ENCODE measurements around the gene TNFAIP8L1.

The TNFAIP8L1 gene

DNA sequence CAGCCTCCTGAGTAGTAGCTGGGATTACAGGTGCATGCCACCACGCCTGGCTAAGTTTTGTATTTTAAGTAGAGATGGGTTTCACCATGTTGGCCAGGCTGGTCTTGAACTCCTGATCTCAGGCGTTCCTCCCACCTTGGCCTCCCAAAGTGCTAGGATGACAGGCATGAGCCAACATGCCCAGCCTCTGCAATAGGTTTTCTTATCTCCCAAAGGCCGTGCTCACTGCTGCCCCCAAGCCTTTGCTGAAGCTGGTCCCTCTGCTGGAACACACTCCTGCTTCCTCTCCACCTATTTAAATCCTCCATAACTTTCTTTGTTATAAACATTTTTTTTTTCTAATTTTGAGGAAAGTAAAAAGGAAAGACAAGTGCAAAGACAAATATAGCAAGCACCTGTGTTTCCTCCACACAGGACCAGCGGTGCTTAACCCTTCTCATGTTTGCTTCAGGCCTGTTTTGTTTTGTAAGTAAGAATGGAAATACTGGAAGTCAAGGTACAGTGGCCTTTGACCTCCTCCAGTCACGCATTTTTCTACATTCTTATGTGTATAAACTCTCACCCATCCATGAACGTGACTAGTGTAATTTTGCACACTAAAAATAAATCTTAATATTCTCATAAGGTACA, 14.5 kb upstream of the TNFAIP8L1 start:
- TF ChIP-seq TAF1 (IDR thresholded peaks at IDR 0.05; ENCODE audit: low read depth, low read length) (no peak), POLR2A (IDR thresholded peaks at IDR 0.05; ENCODE audit: low read depth, low read length) (no peak), PAX5 (IDR thresholded peaks at IDR 0.05; ENCODE audit: insufficient read depth, low read length, severe bottlenecking) (no peak), SPI1 (IDR thresholded peaks at IDR 0.05; ENCODE audit: low read depth, low read length) (no peak), POU2F2 (IDR thresholded peaks at IDR 0.05; ENCODE audit: low read depth, low read length) (no peak), POLR2AphosphoS5 (IDR thresholded peaks at IDR 0.05; ENCODE audit: low read depth, low read length) (no peak)
- FAIRE-seq (no peak), DNase-seq (ENCODE audit: insufficient read length, low spot score) (no peak)

DNA sequence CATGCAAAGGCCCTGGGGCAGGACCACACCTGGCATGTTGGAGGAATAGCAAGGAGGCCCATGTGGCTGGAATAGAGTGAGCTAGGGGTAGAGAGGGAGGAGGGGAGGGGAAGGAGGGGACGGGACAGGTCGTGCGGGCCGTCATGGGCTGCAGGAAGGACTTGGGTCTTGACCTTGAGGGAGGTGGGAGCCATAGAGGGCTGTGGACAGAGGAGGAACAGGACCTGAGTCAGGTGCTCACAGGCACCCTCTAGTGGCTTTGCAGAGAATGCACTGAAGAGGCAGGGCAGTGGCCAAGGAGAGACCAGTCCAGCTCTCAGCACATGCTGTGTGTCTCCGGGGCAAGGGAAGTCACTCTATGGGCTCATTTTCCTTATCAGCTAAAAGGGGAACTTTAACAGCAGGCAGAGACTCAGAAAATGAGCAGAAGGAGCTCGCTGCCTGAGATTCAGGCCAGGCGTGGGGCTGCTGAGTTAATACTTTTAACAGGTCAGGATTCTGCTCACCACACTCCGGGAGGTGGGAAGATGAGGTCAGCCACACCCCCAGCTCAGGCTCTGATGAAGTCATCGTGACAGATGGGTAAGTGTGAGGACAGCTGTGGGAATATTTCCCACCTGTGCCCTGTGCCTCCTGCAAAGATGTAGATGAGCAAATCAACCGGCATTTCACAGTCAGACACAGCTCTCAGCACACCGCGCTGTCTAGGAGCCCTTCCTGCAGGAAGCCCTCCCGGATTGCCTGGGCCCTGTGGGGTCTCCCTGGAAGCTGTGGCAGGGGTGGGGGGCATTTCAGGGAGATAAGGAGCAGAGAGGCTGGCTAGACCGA, 6.0 kb upstream of the TNFAIP8L1 start:
- TF ChIP-seq POU2F2 (IDR thresholded peaks at IDR 0.05; ENCODE audit: low read depth, low read length) (no peak), POLR2AphosphoS5 (IDR thresholded peaks at IDR 0.05; ENCODE audit: low read depth, low read length) (no peak), SPI1 (IDR thresholded peaks at IDR 0.05; ENCODE audit: low read depth, low read length) (no peak), TAF1 (IDR thresholded peaks at IDR 0.05; ENCODE audit: low read depth, low read length) (no peak), POLR2A (IDR thresholded peaks at IDR 0.05; ENCODE audit: low read depth, low read length) (no peak), PAX5 (IDR thresholded peaks at IDR 0.05; ENCODE audit: insufficient read depth, low read length, severe bottlenecking) (no peak)
- no peak for DNase-seq (ENCODE audit: insufficient read length, low spot score)
- FAIRE-seq = peak; percentile 63

DNA sequence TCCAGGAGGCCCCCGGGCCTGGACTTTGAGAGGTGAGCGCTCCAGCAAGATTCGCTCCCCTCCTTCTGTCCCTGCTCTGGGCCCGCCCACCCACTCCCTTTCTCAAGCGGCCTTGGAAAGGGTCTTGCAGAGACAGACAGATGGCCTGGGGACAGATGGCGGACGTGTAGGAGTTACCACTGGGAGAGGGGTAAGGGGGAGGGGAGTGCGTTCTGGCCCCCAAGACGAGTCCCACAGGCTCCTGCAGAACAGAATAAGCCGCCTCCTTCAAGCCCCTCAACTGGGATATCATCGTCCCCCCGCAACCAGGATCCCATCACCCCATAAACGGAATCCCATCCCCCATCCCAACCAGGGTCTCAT, 3.6 kb upstream of the TNFAIP8L1 start:
- no peak for TF ChIP-seq TAF1 (IDR thresholded peaks at IDR 0.05; ENCODE audit: low read depth, low read length)
- no peak for TF ChIP-seq POLR2AphosphoS5 (IDR thresholded peaks at IDR 0.05; ENCODE audit: low read depth, low read length)
- no peak for TF ChIP-seq PAX5 (IDR thresholded peaks at IDR 0.05; ENCODE audit: insufficient read depth, low read length, severe bottlenecking)
- no peak for TF ChIP-seq POLR2A (IDR thresholded peaks at IDR 0.05; ENCODE audit: low read depth, low read length)
- TF ChIP-seq SPI1 (IDR thresholded peaks at IDR 0.05; ENCODE audit: low read depth, low read length) = no peak
- no peak for TF ChIP-seq POU2F2 (IDR thresholded peaks at IDR 0.05; ENCODE audit: low read depth, low read length)
- no peak for FAIRE-seq
- DNase-seq (ENCODE audit: insufficient read length, low spot score) = no peak

DNA sequence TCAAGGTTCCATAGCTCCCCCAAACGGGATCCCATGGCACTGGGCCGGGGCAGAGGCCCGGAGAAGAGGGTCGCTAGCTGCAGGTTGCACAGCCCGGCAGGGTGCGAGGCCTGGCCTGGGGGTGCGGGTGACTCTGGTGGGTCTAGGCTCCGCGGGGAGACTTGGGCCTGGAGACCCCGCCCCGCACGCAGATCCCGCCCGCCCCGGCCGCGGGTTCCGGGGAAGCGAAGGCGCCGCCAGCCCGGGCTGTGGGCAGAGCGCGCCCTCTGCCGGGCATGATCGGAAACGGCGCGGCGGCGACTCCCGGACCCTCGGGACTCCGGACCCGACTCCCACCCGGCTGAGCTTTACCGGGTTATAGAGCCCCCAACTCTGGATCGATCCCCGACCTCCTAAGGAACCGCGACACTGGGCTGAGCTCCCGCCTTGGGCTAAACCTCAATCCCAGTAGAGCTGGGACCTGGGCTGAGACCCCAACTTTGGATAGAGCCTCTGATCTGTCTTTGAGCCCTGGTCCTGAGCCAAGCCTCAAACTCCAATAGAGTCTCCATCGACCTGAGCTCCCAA, 3.1 kb upstream of the TNFAIP8L1 start:
- DNase-seq (ENCODE audit: insufficient read length, low spot score) = peak; percentile 81
- no peak for TF ChIP-seq POLR2A (IDR thresholded peaks at IDR 0.05; ENCODE audit: low read depth, low read length)
- TF ChIP-seq PAX5 (IDR thresholded peaks at IDR 0.05; ENCODE audit: insufficient read depth, low read length, severe bottlenecking) = no peak
- no peak for TF ChIP-seq TAF1 (IDR thresholded peaks at IDR 0.05; ENCODE audit: low read depth, low read length)
- TF ChIP-seq SPI1 (IDR thresholded peaks at IDR 0.05; ENCODE audit: low read depth, low read length) = no peak
- TF ChIP-seq POLR2AphosphoS5 (IDR thresholded peaks at IDR 0.05; ENCODE audit: low read depth, low read length) = no peak
- TF ChIP-seq POU2F2 (IDR thresholded peaks at IDR 0.05; ENCODE audit: low read depth, low read length) = no peak
- FAIRE-seq = peak; percentile 66

DNA sequence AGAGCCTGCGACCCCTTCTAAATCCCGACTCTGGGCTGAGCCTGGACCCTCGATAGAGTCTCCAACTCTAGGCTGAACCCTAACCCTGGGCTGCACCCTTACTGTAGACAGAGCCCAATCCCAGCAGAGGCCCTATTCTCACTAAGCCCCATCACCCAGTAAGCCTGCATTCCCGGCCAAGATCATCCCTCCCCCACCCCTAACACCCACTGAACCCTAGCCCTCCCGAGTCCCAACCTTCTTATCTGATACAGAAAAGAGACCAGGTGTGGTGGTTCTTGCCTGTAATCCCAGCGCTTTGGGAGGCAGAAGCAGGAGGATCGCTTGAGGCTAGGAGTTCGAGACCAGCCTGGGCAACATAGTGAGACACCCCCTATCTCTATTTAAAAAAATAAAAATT, 2.6 kb upstream of the TNFAIP8L1 start:
- FAIRE-seq (no peak), DNase-seq (ENCODE audit: insufficient read length, low spot score) (no peak)
- TF ChIP-seq SPI1 (IDR thresholded peaks at IDR 0.05; ENCODE audit: low read depth, low read length) (no peak), POU2F2 (IDR thresholded peaks at IDR 0.05; ENCODE audit: low read depth, low read length) (no peak)

DNA sequence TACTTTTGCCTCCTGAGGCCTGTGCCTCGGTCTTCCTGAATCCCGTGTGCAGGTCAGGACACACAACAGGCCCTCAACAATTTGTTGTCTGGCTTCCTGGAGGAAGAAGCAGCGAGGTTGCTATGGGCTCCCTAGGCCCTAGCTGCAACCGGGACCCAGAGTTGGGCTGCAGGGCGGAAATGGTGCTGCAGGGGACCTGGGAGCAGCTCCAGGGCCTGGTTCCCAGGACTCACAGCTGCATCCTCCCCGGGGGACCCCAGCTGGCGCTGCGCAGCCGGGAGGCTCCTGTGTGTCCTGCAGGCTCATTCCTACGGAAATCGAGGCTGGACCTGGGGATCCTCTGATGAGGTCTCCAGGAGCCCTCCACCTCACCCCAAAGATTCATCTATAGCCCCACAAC, 999 bp upstream of the TNFAIP8L1 start:
- DNase-seq (ENCODE audit: insufficient read length, low spot score) = no peak

DNA sequence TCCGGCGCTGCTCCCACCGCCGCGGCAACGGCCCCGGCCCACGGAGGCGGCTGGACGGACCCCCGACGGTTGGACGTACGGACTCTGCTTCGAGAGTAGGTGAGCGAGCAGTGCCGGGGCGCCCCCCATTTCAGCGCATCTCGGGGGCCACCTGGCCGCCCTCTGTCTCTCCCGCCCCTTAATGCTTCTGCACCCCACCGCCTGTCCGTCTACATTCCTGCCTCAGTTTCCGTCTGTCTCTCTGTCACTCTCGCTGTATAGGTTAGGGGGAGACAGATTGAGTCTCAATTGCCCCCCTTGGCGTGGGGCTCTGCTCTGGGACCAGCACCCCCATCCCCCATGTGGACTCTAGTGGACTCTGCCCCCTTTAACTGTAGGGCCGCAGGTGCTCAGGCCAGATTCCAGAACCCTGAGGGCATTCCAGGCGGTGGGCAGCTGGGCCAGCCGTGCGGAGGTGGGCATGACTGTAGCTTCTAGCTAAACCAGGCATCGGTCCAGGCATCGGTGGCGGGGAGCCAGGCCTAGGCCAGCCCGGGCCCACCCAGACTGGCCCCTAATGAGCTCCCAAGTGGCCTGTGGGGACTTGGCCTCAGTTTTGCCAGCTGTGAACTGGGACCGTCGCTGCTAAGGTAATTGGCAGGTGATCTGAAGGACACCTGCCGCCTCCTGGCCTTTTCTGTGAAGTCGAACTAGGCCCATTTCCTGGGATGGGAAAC, 373 bp downstream of the TNFAIP8L1 start:
- DNase-seq (ENCODE audit: insufficient read length, low spot score) (no peak), FAIRE-seq (no peak)
- no peak for TF ChIP-seq SPI1 (IDR thresholded peaks at IDR 0.05; ENCODE audit: low read depth, low read length)
- TF ChIP-seq POLR2A (IDR thresholded peaks at IDR 0.05; ENCODE audit: low read depth, low read length) = no peak
- no peak for TF ChIP-seq POU2F2 (IDR thresholded peaks at IDR 0.05; ENCODE audit: low read depth, low read length)
- no peak for TF ChIP-seq POLR2AphosphoS5 (IDR thresholded peaks at IDR 0.05; ENCODE audit: low read depth, low read length)
- no peak for TF ChIP-seq PAX5 (IDR thresholded peaks at IDR 0.05; ENCODE audit: insufficient read depth, low read length, severe bottlenecking)
- no peak for TF ChIP-seq TAF1 (IDR thresholded peaks at IDR 0.05; ENCODE audit: low read depth, low read length)

More for the DNA sequence above, 999 bp upstream of the TNFAIP8L1 start:
- TF ChIP-seq TAF1 (IDR thresholded peaks at IDR 0.05; ENCODE audit: low read depth, low read length) (no peak), POLR2A (IDR thresholded peaks at IDR 0.05; ENCODE audit: low read depth, low read length) (no peak), POLR2AphosphoS5 (IDR thresholded peaks at IDR 0.05; ENCODE audit: low read depth, low read length) (no peak), POU2F2 (IDR thresholded peaks at IDR 0.05; ENCODE audit: low read depth, low read length) (no peak), SPI1 (IDR thresholded peaks at IDR 0.05; ENCODE audit: low read depth, low read length) (no peak), PAX5 (IDR thresholded peaks at IDR 0.05; ENCODE audit: insufficient read depth, low read length, severe bottlenecking) (no peak)
- no peak for FAIRE-seq

DNA sequence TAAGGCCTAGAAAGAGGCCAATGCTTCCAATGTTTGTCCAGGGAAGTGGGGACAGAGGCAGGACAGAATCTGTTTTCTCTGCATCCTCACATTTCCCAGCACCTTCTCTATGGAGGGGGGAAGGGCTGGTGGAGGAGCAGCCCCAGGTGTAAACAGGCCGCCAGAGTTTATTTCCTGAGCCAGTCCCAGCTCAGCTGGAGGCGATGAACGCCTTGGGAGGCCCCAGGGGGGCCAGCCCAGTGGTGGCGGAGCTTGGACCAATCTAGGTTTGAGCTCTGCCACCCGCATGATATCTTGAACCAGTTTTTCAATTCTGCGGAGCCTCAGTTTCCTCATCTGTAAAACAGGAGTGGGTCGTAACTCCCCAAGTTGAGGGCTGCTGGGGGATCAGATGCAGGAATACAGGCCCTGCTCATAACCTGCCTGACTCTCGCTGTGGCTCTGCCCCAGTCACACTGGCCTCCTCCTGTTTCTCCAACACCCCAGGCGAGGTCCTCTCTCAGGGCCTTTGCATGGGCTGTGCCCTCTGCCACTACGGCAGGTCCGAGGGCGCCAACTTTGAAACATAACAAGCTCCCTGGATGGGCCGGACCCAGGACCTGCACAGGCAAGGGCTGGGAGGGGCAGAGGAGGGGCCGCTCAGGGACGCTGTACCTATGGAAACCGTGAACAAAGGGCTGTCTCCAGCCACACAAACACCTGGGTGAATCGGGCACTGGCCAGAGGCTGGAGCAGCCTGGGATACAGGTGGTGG, 1.1 kb downstream of the TNFAIP8L1 start:
- peak; percentile 31 for FAIRE-seq
- TF ChIP-seq POLR2A (IDR thresholded peaks at IDR 0.05; ENCODE audit: low read depth, low read length) (no peak), POLR2AphosphoS5 (IDR thresholded peaks at IDR 0.05; ENCODE audit: low read depth, low read length) (no peak), PAX5 (IDR thresholded peaks at IDR 0.05; ENCODE audit: insufficient read depth, low read length, severe bottlenecking) (no peak), TAF1 (IDR thresholded peaks at IDR 0.05; ENCODE audit: low read depth, low read length) (no peak), SPI1 (IDR thresholded peaks at IDR 0.05; ENCODE audit: low read depth, low read length) (no peak), POU2F2 (IDR thresholded peaks at IDR 0.05; ENCODE audit: low read depth, low read length) (no peak)
- DNase-seq (ENCODE audit: insufficient read length, low spot score) = no peak
